HG02870 (cell line): ENCODE measurements around the gene NOS1AP.

Experiments used
- ATAC-seq: cut with Tn5 transposase; IDR thresholded peaks from one replicate; pipeline ENCODE4 v1.9.1; 2021; ENCODE audit warnings: mild to moderate bottlenecking, moderate library complexity; ENCODE audit not compliant: unreplicated experiment

NOS1AP gene

DNA sequence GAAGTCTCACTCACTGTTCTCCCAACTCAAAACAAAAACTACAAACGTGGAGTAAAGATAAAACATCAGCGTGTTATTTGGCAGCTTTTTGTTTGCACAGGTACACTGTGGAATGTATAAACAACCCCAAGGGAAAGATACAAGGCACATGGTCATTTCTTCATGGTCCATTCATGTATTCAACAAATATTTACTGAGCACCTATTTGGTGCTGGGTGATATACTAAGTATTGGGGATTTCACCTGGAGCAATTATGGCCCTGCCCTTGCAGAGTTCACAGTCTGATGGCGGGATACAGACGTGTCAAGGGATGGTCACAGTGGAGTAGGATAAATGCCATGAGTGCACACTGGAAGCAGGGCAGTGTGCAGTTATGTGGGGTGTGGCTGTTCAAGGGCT lies 171.1 kb downstream of the NOS1AP start:
- no peak for ATAC-seq

DNA sequence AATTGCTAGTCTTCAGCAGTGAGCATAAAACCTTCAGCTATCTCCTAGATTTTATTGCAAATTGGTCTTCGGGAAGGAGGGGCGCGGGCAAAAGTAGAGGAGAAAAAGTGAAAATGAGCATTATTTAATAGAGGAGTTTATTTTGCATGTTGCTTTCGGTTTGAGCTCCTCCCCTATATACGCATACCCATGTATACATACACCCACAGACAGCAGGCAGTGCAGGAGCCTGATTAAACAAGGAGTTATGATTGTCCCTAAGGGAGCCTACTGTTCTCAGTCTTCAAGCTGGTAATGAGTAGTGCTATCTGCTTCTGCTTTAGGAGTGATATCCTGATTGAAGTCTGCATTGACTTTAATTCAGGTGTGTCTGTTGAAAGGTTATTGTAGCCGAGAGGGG lies 173.3 kb downstream of the NOS1AP start:
- no peak for ATAC-seq

DNA sequence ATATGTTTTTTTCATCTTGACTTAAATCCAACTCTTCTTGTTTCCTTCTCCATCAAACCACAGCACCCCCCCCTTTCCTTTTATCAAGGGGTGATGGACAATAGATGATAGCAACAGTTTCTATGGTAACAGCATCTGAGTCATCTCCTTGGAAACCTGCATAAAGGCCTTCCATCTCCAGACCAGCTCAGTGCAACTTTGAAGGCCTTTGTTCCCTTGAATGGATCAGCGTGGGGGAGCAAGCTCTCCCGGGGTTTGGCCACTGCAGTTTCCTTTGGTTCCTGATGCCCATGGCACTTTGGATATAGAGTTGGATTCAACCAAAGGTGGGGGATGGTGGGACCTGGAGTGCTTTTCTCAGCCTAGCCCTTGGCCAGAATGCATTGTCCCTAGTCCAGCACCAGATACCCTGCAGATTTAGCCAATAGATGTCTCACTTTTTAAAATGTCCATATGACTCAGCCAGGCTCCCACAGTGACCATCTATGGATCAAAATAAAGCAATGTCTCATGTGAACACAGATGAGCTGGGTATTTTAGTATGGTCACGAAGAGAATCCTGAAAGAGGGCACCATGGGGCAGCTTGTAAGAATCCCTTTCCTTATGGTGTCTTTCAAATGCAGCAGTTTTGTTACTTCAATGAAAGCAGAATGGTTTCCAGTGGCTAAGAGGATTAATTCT lies 179.5 kb downstream of the NOS1AP start:
- no peak for ATAC-seq

DNA sequence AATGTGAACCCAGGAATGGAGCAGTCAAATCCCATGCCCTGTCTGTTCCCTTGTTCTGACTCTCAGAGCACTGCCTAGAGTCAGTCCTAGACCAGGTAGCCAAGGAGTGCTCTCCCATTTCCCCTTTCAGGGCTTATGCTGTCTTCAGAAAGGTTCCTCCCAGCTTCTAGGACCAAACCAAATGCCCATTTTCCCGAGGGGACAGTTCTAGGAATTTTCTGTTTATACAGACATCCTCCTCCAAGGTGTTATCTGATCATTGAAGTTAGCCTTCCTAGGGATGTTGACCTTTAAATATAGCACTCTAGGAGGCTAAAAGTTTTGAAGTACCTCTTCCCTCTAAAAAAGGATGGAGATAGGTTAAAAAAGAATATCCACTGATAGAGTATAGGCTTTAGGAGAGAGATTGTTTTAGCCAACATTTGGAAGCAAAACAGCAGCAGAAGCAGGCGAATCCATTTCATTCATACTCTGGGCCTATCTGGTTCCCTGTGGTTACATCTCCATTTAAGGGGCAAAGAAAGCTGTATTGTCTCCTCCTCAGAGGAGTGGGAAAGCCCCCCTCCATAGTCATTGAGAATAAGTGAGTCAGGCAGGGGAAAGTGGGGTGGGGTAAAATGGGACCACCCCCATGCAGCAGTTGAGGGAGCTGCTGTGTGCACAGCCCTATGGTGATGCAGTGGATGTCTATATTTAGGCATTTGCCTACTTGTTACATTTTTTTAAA lies 180.7 kb downstream of the NOS1AP start:
- ATAC-seq, result no peak

DNA sequence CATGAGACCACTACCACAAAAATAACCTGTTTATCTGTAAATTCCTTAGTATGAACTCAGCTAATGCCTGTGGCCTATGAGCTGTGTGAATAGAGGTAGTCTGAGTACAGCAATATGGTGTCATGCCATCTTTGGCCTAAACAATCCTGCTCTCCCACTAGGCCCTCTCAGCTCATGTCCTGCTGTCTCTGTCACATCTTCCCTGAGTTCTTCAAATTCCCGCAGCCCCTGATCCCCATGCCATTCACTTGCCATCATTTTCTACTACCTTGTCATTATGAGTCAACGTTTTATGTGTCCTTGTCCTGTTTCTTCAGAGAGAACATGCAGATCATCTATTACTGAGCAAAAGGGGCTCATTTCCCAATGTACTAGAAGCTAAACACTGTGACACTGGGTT lies 181.6 kb downstream of the NOS1AP start:
- ATAC-seq, result no peak

DNA sequence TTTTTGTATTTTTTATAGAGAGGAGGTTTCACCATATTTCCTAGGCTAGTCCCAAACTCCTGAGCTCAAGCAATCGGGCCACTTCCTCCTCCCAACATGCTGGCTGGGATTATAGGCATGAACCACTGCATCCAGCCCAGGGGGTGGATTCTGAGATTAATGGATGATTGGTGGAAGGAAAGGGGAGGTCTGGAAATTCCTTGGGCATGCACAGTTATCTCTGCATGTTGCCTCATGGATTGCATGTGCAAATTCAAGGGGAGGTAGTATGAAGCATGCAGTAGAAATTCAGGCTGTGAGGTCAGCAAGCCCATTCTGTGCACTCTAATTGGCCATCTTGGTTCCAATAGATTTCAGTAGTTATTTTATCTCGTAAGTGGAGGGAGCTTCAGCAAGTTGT lies 182.7 kb downstream of the NOS1AP start:
- no peak for ATAC-seq

DNA sequence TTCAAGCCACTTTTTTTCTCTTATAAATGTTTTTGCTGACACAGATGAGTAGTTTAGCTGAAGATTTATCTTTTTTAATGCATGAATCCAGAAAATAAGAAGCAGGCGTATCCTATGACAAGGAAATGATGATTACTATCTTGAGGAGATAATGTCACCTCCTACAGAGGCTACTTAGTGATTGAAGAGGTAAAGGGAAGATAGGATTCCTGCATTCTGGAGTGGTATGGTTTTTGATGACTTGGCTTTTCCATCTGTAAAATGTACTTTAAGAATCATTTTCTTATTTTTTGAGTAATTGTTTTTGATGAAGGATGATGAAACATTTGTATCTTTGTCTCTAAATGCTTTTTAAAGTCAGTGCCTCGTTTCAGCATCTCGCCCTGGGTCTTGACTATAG lies 184.3 kb downstream of the NOS1AP start:
- ATAC-seq, result no peak

DNA sequence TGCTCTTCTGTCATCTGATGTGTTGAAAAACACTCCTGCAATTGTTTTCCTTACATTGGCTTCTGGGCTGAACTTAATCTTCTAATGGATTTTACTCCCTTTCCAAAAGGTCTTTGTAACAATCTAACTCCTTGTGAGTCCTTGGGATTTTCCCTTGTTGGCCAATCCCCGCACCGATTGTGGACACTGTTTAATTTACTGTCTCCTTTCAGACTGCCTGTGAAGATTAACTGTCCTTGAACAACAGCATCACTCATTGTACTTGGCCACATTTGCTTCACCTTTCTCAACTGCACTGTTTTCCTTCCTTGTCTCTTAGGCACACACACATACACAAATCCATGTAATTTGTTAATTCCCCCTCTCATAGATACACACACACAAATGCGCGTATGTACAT lies 186.8 kb downstream of the NOS1AP start:
- no peak for ATAC-seq

DNA sequence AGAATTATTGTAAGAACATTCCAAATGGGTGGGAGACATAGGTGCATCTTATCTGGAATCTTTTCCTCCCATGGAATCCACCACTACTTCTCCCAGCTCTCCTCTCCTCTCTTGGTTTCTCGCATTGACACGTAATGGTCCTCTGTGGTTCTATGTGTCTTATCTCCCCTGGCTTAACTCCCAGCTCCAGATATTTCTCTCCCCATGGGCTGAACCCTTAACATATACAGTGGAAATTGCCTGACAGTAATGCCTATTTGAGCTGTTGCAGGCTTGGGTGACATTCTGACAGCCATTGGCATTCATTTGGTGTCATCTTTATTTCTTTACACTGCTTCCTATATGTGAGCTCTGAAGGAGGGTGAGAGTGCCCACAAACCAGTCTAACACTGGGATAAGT lies 188.9 kb downstream of the NOS1AP start:
- ATAC-seq, result no peak

DNA sequence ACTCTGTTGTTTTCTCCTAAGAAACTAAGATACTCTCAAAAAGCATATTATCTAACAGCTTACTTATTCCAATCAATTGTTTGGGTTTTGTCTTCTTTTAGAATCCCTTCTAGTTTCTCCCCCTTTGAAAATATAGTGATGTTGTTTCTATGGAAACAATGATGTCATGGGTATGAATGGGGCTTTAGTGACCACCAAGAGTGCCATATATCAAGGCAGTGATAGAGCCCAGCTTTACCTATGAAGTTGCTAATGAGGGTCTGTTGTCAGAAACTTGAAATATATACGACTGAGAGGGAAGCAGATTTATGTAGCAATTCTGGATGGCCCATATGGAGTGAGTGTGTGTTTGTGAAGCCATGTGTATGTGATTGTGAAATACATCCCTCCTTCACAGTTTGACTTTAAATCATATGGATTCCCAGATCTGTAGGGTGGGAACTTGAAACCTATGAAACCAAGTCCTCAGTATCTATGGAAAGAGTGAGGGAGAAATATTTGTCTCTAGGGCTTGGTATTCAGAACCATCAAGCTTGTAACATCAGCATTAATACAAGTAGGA lies 190.5 kb downstream of the NOS1AP start:
- no peak for ATAC-seq

DNA sequence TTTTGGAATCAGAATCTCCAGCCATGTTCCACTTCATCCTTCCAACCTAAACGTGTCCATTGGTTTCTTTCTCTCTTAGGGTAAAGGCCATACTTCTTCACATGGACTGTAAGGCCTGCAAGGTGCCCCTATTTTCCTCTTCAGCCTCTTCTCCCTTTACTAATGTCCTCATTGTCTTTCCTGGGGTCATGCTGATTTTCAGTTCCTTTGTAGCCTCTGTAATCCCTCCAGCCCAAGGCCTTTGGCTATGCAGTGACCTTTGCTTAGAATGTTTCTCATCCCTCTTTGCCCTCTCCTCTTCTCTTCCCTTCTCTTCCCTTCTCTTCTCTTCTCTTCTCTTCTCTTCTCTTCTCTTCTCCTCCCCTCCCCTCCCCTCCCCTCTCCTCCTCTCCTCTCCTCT lies 194.6 kb downstream of the NOS1AP start:
- ATAC-seq, result no peak

DNA sequence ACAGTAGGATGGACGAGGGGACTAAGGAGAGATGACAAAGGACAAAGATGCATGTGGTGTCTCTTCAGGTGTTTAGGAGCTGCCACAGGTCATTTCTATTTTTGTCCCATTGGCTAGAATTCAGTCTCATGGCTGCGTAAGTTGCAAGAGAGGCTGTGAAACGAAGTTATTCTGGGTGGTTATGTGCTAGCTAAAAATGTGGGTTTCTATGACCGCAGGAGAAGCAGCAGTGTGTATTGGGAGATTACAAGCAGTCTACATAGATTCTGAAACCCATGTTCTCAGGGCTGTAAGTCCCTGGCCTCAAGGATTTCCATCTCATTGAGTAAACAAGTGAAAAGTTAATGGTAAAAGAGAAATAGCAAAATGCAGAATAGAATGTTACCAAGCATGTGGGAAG lies 196.5 kb downstream of the NOS1AP start:
- ATAC-seq, result no peak

DNA sequence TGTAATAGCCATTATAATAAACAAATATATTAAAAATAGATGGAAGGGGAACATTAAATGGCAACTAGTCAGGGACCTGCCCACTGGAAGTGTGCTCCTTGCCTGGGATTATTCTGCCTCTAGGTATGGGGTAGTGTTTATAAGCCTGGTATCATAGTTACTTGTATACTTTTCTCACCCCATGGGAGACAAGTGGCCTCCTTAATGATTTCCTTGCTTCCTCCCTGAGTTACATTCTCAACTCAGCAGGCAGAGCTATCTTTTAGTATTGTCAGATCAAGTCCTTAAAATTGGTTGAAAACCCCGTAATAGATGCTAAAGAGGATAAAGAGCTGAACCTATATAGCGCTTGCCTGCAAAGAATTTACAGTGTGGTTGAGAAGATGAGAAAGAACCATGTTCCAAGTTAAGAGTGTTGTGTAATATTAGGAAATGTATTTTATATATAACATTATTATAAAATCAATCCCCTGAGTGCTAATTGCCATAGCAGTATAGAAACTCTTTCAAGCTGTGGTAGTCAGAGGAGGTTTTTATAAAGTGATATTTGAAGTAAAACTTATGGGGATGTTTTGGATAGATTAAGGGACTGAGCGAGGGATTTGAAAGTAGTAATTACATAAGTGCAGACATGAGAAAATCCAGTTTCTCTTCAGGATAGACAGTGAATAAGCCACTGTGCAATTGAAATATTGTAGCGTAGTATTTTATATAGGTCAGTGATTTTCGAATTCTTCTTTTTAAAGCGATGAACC lies 200.7 kb downstream of the NOS1AP start:
- no peak for ATAC-seq

DNA sequence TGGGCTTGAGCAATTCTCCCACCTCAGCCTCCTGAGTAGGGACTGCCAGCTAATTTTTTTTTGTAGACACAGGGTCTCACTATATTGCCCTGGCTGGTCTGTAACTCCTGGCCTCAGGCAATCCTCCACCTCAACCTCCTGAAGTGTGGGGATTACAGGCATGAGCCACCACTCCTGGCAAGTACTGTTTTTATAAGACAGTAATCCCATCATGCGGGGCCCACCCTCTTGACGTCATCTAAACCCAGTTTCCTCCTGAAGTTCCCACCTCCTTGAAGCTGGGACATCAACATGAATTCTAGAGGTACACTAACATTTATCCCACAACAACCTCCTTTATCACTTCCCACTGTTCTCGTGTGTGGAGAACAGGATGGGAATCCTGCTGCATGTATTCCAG lies 202.5 kb downstream of the NOS1AP start:
- no peak for ATAC-seq

DNA sequence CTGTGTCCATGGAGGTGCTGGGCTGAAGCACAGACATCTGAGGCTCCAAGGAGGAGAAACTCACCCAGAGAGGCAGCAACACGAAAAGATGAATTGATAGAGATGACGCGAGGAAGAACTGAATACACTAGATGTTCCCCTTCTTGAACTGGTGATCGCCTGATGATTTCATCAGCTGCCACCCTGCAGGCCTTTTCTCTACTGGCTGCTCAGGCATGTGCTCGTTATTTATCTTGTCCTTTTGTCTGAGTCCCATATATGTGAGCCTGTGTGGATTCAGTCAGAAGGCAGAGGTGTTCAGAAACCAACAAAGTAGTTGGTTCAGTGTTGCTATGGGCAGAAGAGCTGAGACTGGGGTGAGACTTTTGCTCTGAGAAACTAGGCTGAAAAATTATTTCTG lies 202.9 kb downstream of the NOS1AP start:
- no peak for ATAC-seq

DNA sequence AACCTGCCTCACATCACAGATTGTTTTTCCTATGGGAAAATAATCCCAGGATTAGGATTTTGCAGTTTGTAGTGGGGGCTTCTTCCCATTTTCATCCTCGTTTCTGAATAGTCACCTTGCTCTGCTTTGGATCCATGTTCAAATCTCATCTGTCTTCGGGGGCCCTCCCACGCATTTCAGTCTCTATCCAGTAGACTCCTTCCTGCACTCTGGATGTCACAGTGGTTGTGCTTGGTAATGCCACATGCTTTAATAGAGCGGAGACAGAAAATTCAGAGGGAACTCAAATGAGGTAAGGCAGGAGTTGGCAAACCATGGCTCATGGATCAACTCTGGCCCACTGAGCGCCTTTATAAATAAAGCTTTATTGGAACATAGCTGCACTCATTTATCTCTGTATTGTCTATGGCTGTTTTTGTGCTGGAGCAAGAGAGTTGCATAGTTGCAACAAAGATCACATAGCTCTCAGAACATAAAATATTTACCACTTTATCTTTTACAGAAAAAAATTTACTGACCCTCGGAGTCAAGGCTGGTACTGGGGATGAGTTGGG lies 206.2 kb downstream of the NOS1AP start:
- ATAC-seq, result no peak

DNA sequence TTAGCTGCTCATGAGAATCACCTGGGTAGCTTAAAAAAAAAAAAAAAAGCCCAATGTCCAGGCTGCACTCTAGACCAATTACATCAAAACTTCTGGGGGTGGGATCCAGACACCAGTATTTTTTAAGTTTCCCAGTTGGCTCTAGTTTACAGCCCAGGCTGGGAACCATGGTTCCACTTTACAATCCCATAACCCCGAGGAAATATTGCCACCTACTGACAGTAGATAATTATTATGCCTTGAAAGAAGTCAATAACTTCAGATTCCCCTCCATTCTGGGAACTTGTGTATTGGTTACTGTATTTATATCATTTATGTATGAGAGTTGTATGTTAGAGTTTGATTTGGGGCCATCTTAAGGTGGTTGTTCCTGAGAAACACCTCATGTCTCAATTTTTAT lies 207.0 kb downstream of the NOS1AP start:
- no peak for ATAC-seq

DNA sequence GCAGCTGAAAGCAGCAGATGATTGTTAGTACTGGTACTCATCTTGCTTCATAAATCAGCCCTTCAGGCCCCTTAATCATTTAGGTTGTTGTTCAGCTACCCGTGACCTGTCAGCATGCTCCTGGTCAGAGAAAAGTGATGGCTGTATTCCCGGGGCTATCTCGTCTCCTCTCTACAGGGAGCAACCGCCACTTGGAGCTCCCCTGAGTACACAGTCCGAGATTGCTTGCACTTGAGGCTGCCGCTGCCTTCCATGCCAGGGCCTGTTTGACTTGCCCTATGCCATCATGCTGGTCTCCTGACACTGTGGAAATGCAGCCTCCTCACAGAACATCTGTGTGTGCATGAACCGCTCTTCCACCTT lies 209.6 kb downstream of the NOS1AP start:
- ATAC-seq, result no peak

DNA sequence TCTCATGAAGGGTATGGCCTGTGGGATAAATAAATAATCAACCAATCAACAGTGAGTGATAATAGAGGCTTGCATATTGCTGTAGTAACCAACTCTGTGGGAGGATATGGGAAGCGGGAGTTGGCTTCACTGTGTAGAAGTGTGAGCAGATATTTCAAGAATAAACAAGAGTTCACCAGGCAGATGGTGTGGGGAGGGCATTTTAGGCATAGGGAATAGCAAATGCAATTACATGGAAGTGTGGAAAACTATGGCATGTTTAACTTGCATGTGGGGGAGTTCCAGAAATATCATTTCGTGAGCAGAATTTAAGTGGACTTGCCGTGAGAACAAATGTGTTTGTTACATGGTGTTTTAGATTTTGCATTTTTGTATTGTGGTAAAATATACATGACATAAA lies 211.9 kb downstream of the NOS1AP start:
- no peak for ATAC-seq

DNA sequence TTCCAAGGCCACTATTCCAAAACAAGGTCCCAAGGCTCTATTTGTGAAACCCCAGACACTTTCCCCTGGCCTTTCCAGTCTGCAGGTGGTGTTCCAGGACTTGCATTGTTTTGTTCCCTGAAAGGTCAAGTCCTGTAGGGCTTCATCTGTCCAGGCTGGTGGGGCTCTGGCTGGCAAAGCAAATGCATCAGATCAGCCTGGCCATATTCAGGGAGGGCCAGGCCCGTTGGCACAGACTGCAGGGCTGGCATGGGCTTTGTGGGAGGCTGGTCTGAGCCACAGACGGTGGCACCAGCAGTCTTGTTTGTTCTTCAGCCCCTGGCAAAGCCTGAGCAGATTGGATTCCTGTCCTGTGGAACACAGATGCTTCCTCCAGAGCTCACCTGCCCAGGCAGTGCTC lies 214.2 kb downstream of the NOS1AP start:
- no peak for ATAC-seq

DNA sequence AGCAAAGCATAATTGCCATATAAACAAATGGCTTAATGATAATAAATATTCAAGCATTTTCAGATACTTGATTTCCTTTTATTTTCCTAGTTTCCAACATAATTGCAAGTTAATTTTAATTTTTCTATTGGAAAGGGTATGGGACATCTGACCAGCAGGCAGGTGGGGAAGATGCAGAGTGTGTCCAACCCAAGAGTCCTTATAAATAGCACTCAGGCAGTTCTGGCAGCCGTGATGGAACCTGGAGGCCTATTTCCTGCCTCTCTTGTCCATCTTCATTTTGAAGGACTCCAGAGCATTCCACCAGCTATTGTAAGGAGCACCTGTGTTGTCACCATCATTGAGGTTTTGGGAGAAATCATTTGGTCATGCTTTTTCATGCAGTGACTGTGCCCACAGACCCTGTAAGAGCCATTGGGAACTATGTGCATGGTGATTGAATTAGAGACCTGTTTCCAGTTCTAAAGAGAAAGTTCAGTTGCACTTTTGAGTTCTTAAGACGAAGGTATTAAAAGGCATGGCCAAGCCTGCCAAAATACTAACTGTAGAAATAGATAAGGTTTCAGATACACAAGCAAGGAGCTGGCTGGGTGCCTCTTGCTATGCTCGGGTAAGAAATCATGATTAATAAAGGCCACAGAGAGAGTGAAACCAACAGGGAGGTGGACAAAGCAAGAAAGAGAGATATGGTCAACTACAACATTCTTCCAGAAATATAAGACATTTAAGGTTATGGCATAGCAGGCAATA lies 214.9 kb downstream of the NOS1AP start:
- ATAC-seq, result no peak
